GM12878 (cell line): ENCODE results near the gene C1QTNF1. TPM values are rescaled to one million over a fixed set of nuclear protein-coding genes. Genes with fewer than 3 reads are reported as not detected.

Source experiments
- ATAC-seq: fragments of 200-7000 bp; cut with Tn5 transposase; 3 replicates; pipeline ENCODE4 v1.9.1; 2020; ENCODE audit warnings: mild to moderate bottlenecking, moderate library complexity
- BruUV-seq: library from RNA; stranded (reverse); fragments of 400-500 nt; replicated peaks from 2 replicates; lab custom pipeline; 2021; lab: Mats Ljungman, UMichigan
- CTCF ChIA-PET: fragments of 300-600 bp; sonication (Branson Sonifier 250); formaldehyde crosslinking; extraction: SDS; loops from one replicate; lab custom pipeline; 2021; ENCODE audit warnings: inconsistent platforms; lab: Yijun Ruan, JAX
- POLR2A ChIA-PET: fragments of 350-600 bp; formaldehyde crosslinking; extraction: SDS; loops from one replicate; lab custom pipeline; 2021; ENCODE audit warnings: inconsistent platforms; lab: Charles Lee
- RAD21 ChIA-PET: fragments of 300-600 bp; sonication (Branson Sonifier 250); formaldehyde crosslinking; loops from one replicate; lab custom pipeline; 2023; ENCODE audit warnings: antibody characterized with exemption; ENCODE audit not compliant: unreplicated experiment; lab: Charles Lee
- SMC1A ChIA-PET: fragments of 300-600 bp; sonication (Branson Sonifier 250); formaldehyde crosslinking; loops from one replicate; lab custom pipeline; 2023; ENCODE audit not compliant: unreplicated experiment, uncharacterized antibody; lab: Charles Lee
- DNase-seq: peaks from one replicate; pipeline ENCODE4 v3.0.0-alpha.2; 2011; ENCODE audit warnings: low read depth, low spot score
- FAIRE-seq: peaks from 3 replicates; lab custom pipeline; 2011; peaks lifted over from hg19 to GRCh38; lab: Jason Lieb, UNC
- H2AFZ ChIP-seq: 2 replicates; pipeline ENCODE4 v1.6.0; 2011; ENCODE audit warnings: low read depth, low read length, control low read depth; ENCODE audit not compliant: control insufficient read depth
- H3K27ac ChIP-seq: 2 replicates; pipeline ENCODE4 v1.5.1; 2011; ENCODE audit warnings: control low read depth; ENCODE audit not compliant: control insufficient read depth, insufficient read depth
- H3K27me3 ChIP-seq, 2 experiments: replicated peaks in 1 of 2; 2 replicates each; pipeline versions ENCODE4 v1.6.0 to v1.6.1; 2011; ENCODE audit warnings: low read length in 1 of 2; ENCODE audit not compliant: control insufficient read depth in 2 of 2, insufficient read depth in 2 of 2
- H3K36me3 ChIP-seq, 2 experiments: 2 replicates each; pipeline ENCODE4 v1.5.1; 2011; ENCODE audit warnings: low read length in 1 of 2; ENCODE audit not compliant: control insufficient read depth in 2 of 2, insufficient read depth in 2 of 2
- H3K4me1 ChIP-seq: 2 replicates; pipeline ENCODE4 v1.6.1; 2011; ENCODE audit warnings: mild to moderate bottlenecking, low read length, moderate library complexity, mixed read lengths; ENCODE audit not compliant: control insufficient read depth, insufficient read depth
- H3K4me2 ChIP-seq: 2 replicates; pipeline ENCODE4 v1.6.0; 2011; ENCODE audit warnings: control low read depth; ENCODE audit not compliant: control insufficient read depth, insufficient read depth
- H3K4me3 ChIP-seq: fragments of 200-600 bp; sonication (generic); 2 replicates; pipeline ENCODE4 v1.5.1; 2016
- H3K79me2 ChIP-seq: 2 replicates; pipeline ENCODE4 v1.6.0; 2011; ENCODE audit warnings: low read length; ENCODE audit not compliant: control insufficient read depth, insufficient read depth
- H3K9ac ChIP-seq: 2 replicates; pipeline ENCODE4 v1.8.0; 2011; ENCODE audit warnings: low read length, control low read depth, mixed read lengths; ENCODE audit not compliant: control insufficient read depth, insufficient read depth
- H3K9me3 ChIP-seq: replicated peaks from 3 replicates; pipeline ENCODE4 v1.5.1; 2011; ENCODE audit warnings: mild to moderate bottlenecking, low read length; ENCODE audit not compliant: control insufficient read depth, insufficient read depth
- H4K20me1 ChIP-seq: 2 replicates; pipeline ENCODE4 v1.6.0; 2011; ENCODE audit not compliant: control insufficient read depth, insufficient read depth
- ATF3 ChIP-seq: IDR thresholded peaks from 2 replicates; pipeline ENCODE4 v1.6.1; 2011; ENCODE audit warnings: low read depth, mild to moderate bottlenecking, low read length, moderate library complexity, borderline replicate concordance; ENCODE audit errors: extremely low read depth
- BHLHE40 ChIP-seq, 2 experiments: fragments of 450-650 bp in 1 of 2; IDR thresholded peaks; 2 replicates each; pipeline ENCODE4 v1.6.1; 2011 to 2017; ENCODE audit warnings: low read depth in 2 of 2, borderline replicate concordance in 1 of 2, improper control_type of control experiment in 1 of 2, low read length in 1 of 2, mild to moderate bottlenecking in 1 of 2
- DPF2 ChIP-seq: fragments of 450-650 bp; IDR thresholded peaks from 2 replicates; pipeline ENCODE4 v1.6.1; 2017; ENCODE audit warnings: mild to moderate bottlenecking
- IRF3 ChIP-seq: fragments of 450-650 bp; IDR thresholded peaks from 2 replicates; pipeline ENCODE4 v1.6.1; 2014; ENCODE audit warnings: mild to moderate bottlenecking
- NKRF ChIP-seq: fragments of 450-650 bp; conservative IDR thresholded peaks from 2 replicates; pipeline ENCODE4 v1.6.1; 2017; ENCODE audit warnings: mild to moderate bottlenecking, moderate library complexity
- TCF3 ChIP-seq: IDR thresholded peaks from 2 replicates; pipeline ENCODE4 v1.6.1; 2012; ENCODE audit warnings: low read depth, mild to moderate bottlenecking, low read length, borderline replicate concordance; ENCODE audit not compliant: insufficient read depth
- TCF7 ChIP-seq: IDR thresholded peaks from 2 replicates; pipeline ENCODE4 v1.6.1; 2014; ENCODE audit warnings: antibody characterized with exemption, borderline replicate concordance
- ZNF384 ChIP-seq: IDR thresholded peaks from 2 replicates; pipeline ENCODE4 v1.6.1; 2012; ENCODE audit warnings: low read depth, mild to moderate bottlenecking, low read length, improper control_type of control experiment, borderline replicate concordance
- WGBS: methylation state at CpG from one replicate; pipeline ENCODE4 v1.1.6; 2016; ENCODE audit warnings: low lambda C conversion rate; ENCODE audit not compliant: insufficient replicate concordance, insufficient coverage; ENCODE audit errors: missing lambda C conversion rate; 5-methylcytosine and 5-hydroxymethylcytosine counted together
- in situ Hi-C: fragments of 300-500 bp; cut with MboI; formaldehyde crosslinking; loops from 9 replicates; pipeline ENCODE4 v1.14.3; 2018; ENCODE audit warnings: mixed read lengths
- intact Hi-C: fragments of 100-400 bp; cut with micrococcal nuclease; formaldehyde crosslinking; loops from one replicate; pipeline ENCODE4 v1.14.2; 2022; ENCODE audit not compliant: unreplicated experiment
- polyA plus RNA-seq, 11 experiments: library from polyadenylated mRNA; depleted of rRNA in 4 of 11; unstranded in 6 of 11; stranded (reverse) in 5 of 11; fragments of >200 nt; fragmentation: Nextera tagmentation in 4 of 11; fragmentation: Illumina TruSeq in 1 of 11; extraction: Ambion mirVana in 4 of 11; extraction: Trizol in 1 of 11; gene quantifications; 1 replicate in 1 of 11; 2 replicates in 10 of 11; pipeline versions ENCODE4 v1.2.1 to v1.2.3, GENCODE V29; 2011 to 2016; ENCODE audit warnings: inconsistent platforms in 2 of 11, missing spikeins in 2 of 11, low read depth in 1 of 11
- total RNA-seq, 4 experiments: library from RNA; depleted of rRNA in 3 of 4; stranded (reverse); fragments of >200 nt in 3 of 4; fragmentation: Illumina TruSeq in 1 of 4; extraction: Trizol in 1 of 4; gene quantifications; 2 replicates each; pipeline versions ENCODE4 v1.2.1 to v1.2.3, GENCODE V29; 2013 to 2021

The C1QTNF1 gene
- total and polyA plus RNA-seq, 10 of the 15 experiments (the other 5 are each of a cell fraction or from before 2014, with no cell fraction given): 0.05 to 1.1 (median 0.15) TPM; not detected in 4

- no peaks in the 10 kb centered on the region for H3K9me3 ChIP-seq
- H4K20me1 ChIP-seq: no peaks in the 10 kb centered on the region; the same call in 1 of the 2 replicates
- no peak overlapping the region for H3K4me2 ChIP-seq
- H3K4me3 ChIP-seq: no peak overlapping the region
- BruUV-seq: no TSS peak
- ATAC-seq (no peak), FAIRE-seq (no peak), DNase-seq (no peak)
- no peaks in the 10 kb centered on the region for H3K4me1 ChIP-seq
- in situ Hi-C loops (no loop called here), intact Hi-C loops (loop anchor here (2.0 kb wide), 1 partner anchor 36 kb away; no protein-coding TSS in a partner anchor)
- SMC1A ChIA-PET: no interaction called here
- RAD21 ChIA-PET: no interaction called here
- H3K9ac ChIP-seq: no peak overlapping the region
- no peak overlapping the region for H3K27ac ChIP-seq
- POLR2A ChIA-PET: interaction anchor here (0.7 kb wide), 1 partner anchor 46 kb away, joined by 4 read pairs; no protein-coding TSS in a partner anchor
- CTCF ChIA-PET: no interaction called here
- no peaks in the 10 kb centered on the region for H3K79me2 ChIP-seq
- no peaks in the 10 kb centered on the region; a peak in 1 of 4 replicates for H3K27me3 ChIP-seq
- 49% methylated on average over 15 of the region's 15 CpGs for WGBS
- H3K36me3 ChIP-seq: no peaks in the 10 kb centered on the region
- TF ChIP-seq TCF3 (no peak), TCF7 (no peak), IRF3 (no peak), ATF3 (no peak), NKRF (no peak), DPF2 (no peak), BHLHE40 (IDR thresholded peaks at IDR 0.05; ENCODE audit: borderline replicate concordance in 1 of 2, low read depth in 2 of 2, low read length in 1 of 2) (no peak), ZNF384 (no peak)
- no peak overlapping the region for H2AFZ ChIP-seq
Observed at GRCh38 chr17:79046916-79047280, 22.9 kb downstream of the C1QTNF1 start.
